SH-SY5Y (cell line): ENCODE data around the gene CAPN1.

Experiments used
- GATA2 ChIP-seq: IDR thresholded peaks from 2 replicates; pipeline ENCODE4 v1.6.1; 2011; ENCODE audit warnings: mild to moderate bottlenecking, low read depth, low read length
- GATA3 ChIP-seq: IDR thresholded peaks from 2 replicates; pipeline ENCODE4 v1.6.1; 2011; ENCODE audit warnings: low read depth, mild to moderate bottlenecking, low read length, moderate library complexity

The CAPN1 gene

GRCh38 chr11:65216830-65217229, 35.1 kb downstream of the CAPN1 start:
- no peak for TF ChIP-seq GATA3
- no peak for TF ChIP-seq GATA2

GRCh38 chr11:65217441-65218423, 36.0 kb downstream of the CAPN1 start:
- no peak for TF ChIP-seq GATA3
- TF ChIP-seq GATA2 = no peak

GRCh38 chr11:65218446-65218845, 36.7 kb downstream of the CAPN1 start:
- TF ChIP-seq GATA2 (no peak), GATA3 (no peak)

GRCh38 chr11:65219930-65220213, 38.1 kb downstream of the CAPN1 start:
- TF ChIP-seq GATA2 = no peak
- no peak for TF ChIP-seq GATA3

- no peak for TF ChIP-seq GATA2
- TF ChIP-seq GATA3 = no peak
Measured at GRCh38 chr11:65221026-65221425, 39.3 kb downstream of the CAPN1 start.

- no peak for TF ChIP-seq GATA3
- TF ChIP-seq GATA2 = no peak
Measured at GRCh38 chr11:65223011-65223410, 41.3 kb downstream of the CAPN1 start.

- TF ChIP-seq GATA2 = no peak
- TF ChIP-seq GATA3 = no peak
Measured at GRCh38 chr11:65224930-65225278, 43.2 kb downstream of the CAPN1 start.

- no peak for TF ChIP-seq GATA2
- no peak for TF ChIP-seq GATA3
Measured at GRCh38 chr11:65225279-65226102, 43.8 kb downstream of the CAPN1 start.

GRCh38 chr11:65226103-65226442, 44.3 kb downstream of the CAPN1 start:
- no peak for TF ChIP-seq GATA3
- TF ChIP-seq GATA2 = no peak

- TF ChIP-seq GATA2 = no peak
- no peak for TF ChIP-seq GATA3
Measured at GRCh38 chr11:65227879-65228278, 46.2 kb downstream of the CAPN1 start.

- TF ChIP-seq GATA2 (no peak), GATA3 (no peak)
Measured at GRCh38 chr11:65236194-65237059, 54.7 kb downstream of the CAPN1 start.

- TF ChIP-seq GATA3 = no peak
- no peak for TF ChIP-seq GATA2
Measured at GRCh38 chr11:65241134-65241533, 59.4 kb downstream of the CAPN1 start.

GRCh38 chr11:65241692-65242091, 60.0 kb downstream of the CAPN1 start:
- TF ChIP-seq GATA2 (no peak), GATA3 (no peak)

GRCh38 chr11:65242389-65242788, 60.7 kb downstream of the CAPN1 start:
- TF ChIP-seq GATA2 (no peak), GATA3 (no peak)

GRCh38 chr11:65243797-65244196, 62.1 kb downstream of the CAPN1 start:
- TF ChIP-seq GATA3 (no peak), GATA2 (no peak)
